HEK293 (cell line): ENCODE results near the gene SLC25A20.

Source experiments
- CTCF ChIA-PET: fragments of 350-600 bp; formaldehyde crosslinking; extraction: SDS; loops from one replicate; lab custom pipeline; 2021; ENCODE audit warnings: antibody characterized with exemption; lab: Yijun Ruan, JAX
- POLR2A ChIA-PET: fragments of 300-600 bp; formaldehyde crosslinking; extraction: SDS; loops from one replicate; lab custom pipeline; 2020; ENCODE audit warnings: antibody characterized with exemption, inconsistent platforms; lab: Yijun Ruan, JAX
- H3K27ac ChIP-seq: fragments of 200-500 bp; sonication (Bioruptor generic); 2 replicates; pipeline ENCODE4 v1.5.1; 2014; ENCODE audit warnings: low read depth, low read length, control low read depth, inconsistent platforms; ENCODE audit errors: extremely low read depth
- H3K36me3 ChIP-seq, 2 experiments: fragments of 200-500 bp in 1 of 2; sonication (Bioruptor generic) in 1 of 2; 1 replicate in 1 of 2; 2 replicates in 1 of 2; pipeline ENCODE4 v1.5.1; 2014 to 2017; ENCODE audit warnings: inconsistent platforms in 2 of 2, low read length in 2 of 2; ENCODE audit not compliant: control insufficient read depth in 2 of 2, insufficient read depth in 1 of 2
- H3K4me1 ChIP-seq: fragments of 200-500 bp; sonication (Bioruptor generic); 2 replicates; pipeline ENCODE4 v1.5.1; 2014; ENCODE audit warnings: mild to moderate bottlenecking, low read length, inconsistent platforms; ENCODE audit not compliant: control insufficient read depth, insufficient read depth
- H3K4me3 ChIP-seq: 2 replicates; pipeline ENCODE4 v1.5.1; 2011; ENCODE audit warnings: low read depth, mild to moderate bottlenecking, control low read depth, low read length, moderate library complexity
- H3K9me3 ChIP-seq: fragments of 200-500 bp; sonication (Bioruptor generic); 2 replicates; pipeline ENCODE4 v1.5.1; 2014; ENCODE audit warnings: low read depth, low read length, inconsistent platforms; ENCODE audit not compliant: control insufficient read depth, insufficient read depth
- BCL11B ChIP-seq: fragments of 450-650 bp; formaldehyde crosslinking; IDR thresholded peaks from 2 replicates; pipeline ENCODE4 v1.5.1; 2016; ENCODE audit warnings: low read depth, missing biosample characterization, missing genetic modification characterization
- SP2 ChIP-seq: fragments of 450-650 bp; formaldehyde crosslinking; IDR thresholded peaks from 2 replicates; pipeline ENCODE4 v1.5.1; 2016; ENCODE audit warnings: missing biosample characterization, missing genetic modification characterization
- ZNF10 ChIP-seq: fragments of 450-650 bp; formaldehyde crosslinking; IDR thresholded peaks from 2 replicates; pipeline ENCODE4 v1.5.1; 2017; ENCODE audit warnings: missing biosample characterization, missing genetic modification characterization
- ZNF121 ChIP-seq: fragments of 450-650 bp; formaldehyde crosslinking; IDR thresholded peaks from 2 replicates; pipeline ENCODE4 v1.5.1; 2016; ENCODE audit warnings: missing biosample characterization, missing genetic modification characterization
- ZNF155 ChIP-seq: fragments of 450-650 bp; formaldehyde crosslinking; IDR thresholded peaks from 2 replicates; pipeline ENCODE4 v1.5.1; 2016; ENCODE audit warnings: missing biosample characterization, missing genetic modification characterization
- ZNF184 ChIP-seq: fragments of 450-650 bp; IDR thresholded peaks from 2 replicates; pipeline ENCODE4 v1.5.1; 2018; ENCODE audit warnings: missing biosample characterization, mild to moderate bottlenecking, missing genetic modification characterization
- ZNF239 ChIP-seq: fragments of 450-650 bp; formaldehyde crosslinking; IDR thresholded peaks from 2 replicates; pipeline ENCODE4 v1.5.1; 2016; ENCODE audit warnings: missing biosample characterization, missing genetic modification characterization
- ZNF302 ChIP-seq: fragments of 450-650 bp; formaldehyde crosslinking; IDR thresholded peaks from 2 replicates; pipeline ENCODE4 v1.5.1; 2016; ENCODE audit warnings: missing biosample characterization, missing genetic modification characterization, low read depth
- ZNF350 ChIP-seq: fragments of 450-650 bp; formaldehyde crosslinking; IDR thresholded peaks from 2 replicates; pipeline ENCODE4 v1.5.0; 2017; ENCODE audit warnings: missing biosample characterization, mild to moderate bottlenecking, missing genetic modification characterization
- ZNF354C ChIP-seq: fragments of 450-650 bp; formaldehyde crosslinking; IDR thresholded peaks from 2 replicates; pipeline ENCODE4 v1.5.1; 2016; ENCODE audit warnings: missing biosample characterization, missing genetic modification characterization, low read depth, borderline replicate concordance
- ZNF549 ChIP-seq: fragments of 450-650 bp; IDR thresholded peaks from 2 replicates; pipeline ENCODE4 v1.5.1; 2018; ENCODE audit warnings: missing biosample characterization, missing genetic modification characterization, mild to moderate bottlenecking, inconsistent platforms, moderate library complexity
- ZNF624 ChIP-seq: fragments of 450-650 bp; formaldehyde crosslinking; IDR thresholded peaks from 2 replicates; pipeline ENCODE4 v1.5.1; 2017; ENCODE audit warnings: missing biosample characterization, missing genetic modification characterization
- ZNF658 ChIP-seq: fragments of 450-650 bp; formaldehyde crosslinking; IDR thresholded peaks from 2 replicates; pipeline ENCODE4; 2016; ENCODE audit warnings: missing biosample characterization, missing genetic modification characterization
- ZNF677 ChIP-seq: fragments of 450-650 bp; IDR thresholded peaks from 2 replicates; pipeline ENCODE4 v1.5.0; 2018; ENCODE audit warnings: missing biosample characterization, mild to moderate bottlenecking, missing genetic modification characterization, moderate library complexity
- ZNF701 ChIP-seq: fragments of 450-650 bp; formaldehyde crosslinking; IDR thresholded peaks from 2 replicates; pipeline ENCODE4 v1.5.1; 2016; ENCODE audit warnings: missing biosample characterization, missing genetic modification characterization
- ZNF768 ChIP-seq: fragments of 450-650 bp; formaldehyde crosslinking; IDR thresholded peaks from 2 replicates; pipeline ENCODE4 v1.5.1; 2018; ENCODE audit warnings: missing biosample characterization, mild to moderate bottlenecking, missing genetic modification characterization
- ZNF837 ChIP-seq: fragments of 450-650 bp; formaldehyde crosslinking; IDR thresholded peaks from 2 replicates; pipeline ENCODE4 v1.5.1; 2016; ENCODE audit warnings: missing biosample characterization, missing genetic modification characterization
- ZNF843 ChIP-seq: fragments of 450-650 bp; formaldehyde crosslinking; IDR thresholded peaks from 2 replicates; pipeline ENCODE4 v1.5.1; 2016; ENCODE audit warnings: missing biosample characterization, missing genetic modification characterization
- TF ChIP-seq, protein P1 (sequence below): fragments of 450-650 bp; formaldehyde crosslinking; IDR thresholded peaks from 2 replicates; pipeline ENCODE4 v1.5.1; 2016; ENCODE audit warnings: missing biosample characterization, missing genetic modification characterization
- TF ChIP-seq, protein P2 (sequence below): fragments of 450-650 bp; formaldehyde crosslinking; optimal IDR thresholded peaks from 2 replicates; pipeline ENCODE3; 2016; ENCODE audit warnings: missing biosample characterization, mild to moderate bottlenecking, missing genetic modification characterization

SLC25A20 gene

DNA sequence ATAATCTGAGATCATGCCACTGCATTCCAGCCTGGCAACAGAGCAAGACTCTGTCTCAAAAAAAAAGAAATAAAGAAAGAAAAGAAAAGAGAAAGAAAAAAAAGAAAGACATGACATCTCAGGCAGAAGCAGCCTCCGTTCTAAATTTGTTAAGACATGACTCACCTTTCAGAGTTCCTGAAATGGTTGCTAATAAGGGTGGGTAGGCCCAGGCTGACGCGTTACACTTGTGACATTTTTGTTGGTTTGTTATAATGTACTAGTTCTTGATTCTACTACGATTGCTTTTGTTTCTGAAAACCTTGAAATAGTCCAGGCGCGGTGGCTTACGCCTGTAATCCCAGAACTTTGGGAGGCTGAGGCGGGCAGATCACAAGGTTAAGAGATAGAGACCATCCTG, 21.0 kb downstream of the SLC25A20 start:
- Histone ChIP-seq H3K4me3 (no peak overlapping the region), H3K4me1 (no peaks in the 10 kb centered on the region)
- POLR2A ChIA-PET = no interaction called here
- no peak for TF ChIP-seq ZNF155 (tag by site-specific recombination)
- TF ChIP-seq, protein P1, sequence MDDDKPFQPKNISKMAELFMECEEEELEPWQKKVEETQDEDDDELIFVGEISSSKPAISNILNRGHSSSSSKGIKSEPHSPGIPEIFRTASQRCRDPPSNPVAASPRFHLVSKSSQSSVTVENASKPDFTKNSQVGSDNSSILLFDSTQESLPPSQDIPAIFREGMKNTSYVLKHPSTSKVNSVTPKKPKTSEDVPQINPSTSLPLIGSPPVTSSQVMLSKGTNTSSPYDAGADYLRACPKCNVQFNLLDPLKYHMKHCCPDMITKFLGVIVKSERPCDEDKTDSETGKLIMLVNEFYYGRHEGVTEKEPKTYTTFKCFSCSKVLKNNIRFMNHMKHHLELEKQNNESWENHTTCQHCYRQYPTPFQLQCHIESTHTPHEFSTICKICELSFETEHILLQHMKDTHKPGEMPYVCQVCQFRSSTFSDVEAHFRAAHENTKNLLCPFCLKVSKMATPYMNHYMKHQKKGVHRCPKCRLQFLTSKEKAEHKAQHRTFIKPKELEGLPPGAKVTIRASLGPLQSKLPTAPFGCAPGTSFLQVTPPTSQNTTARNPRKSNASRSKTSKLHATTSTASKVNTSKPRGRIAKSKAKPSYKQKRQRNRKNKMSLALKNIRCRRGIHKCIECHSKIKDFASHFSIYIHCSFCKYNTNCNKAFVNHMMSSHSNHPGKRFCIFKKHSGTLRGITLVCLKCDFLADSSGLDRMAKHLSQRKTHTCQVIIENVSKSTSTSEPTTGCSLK (tag by site-specific recombination) = no peak
- TF ChIP-seq, all 188 proteins: peak for 0
- H3K36me3 ChIP-seq = no peaks in the 10 kb centered on the region
- no peaks in the 10 kb centered on the region for H3K9me3 ChIP-seq
- no peak overlapping the region for H3K27ac ChIP-seq
- CTCF ChIA-PET = no interaction called here

DNA sequence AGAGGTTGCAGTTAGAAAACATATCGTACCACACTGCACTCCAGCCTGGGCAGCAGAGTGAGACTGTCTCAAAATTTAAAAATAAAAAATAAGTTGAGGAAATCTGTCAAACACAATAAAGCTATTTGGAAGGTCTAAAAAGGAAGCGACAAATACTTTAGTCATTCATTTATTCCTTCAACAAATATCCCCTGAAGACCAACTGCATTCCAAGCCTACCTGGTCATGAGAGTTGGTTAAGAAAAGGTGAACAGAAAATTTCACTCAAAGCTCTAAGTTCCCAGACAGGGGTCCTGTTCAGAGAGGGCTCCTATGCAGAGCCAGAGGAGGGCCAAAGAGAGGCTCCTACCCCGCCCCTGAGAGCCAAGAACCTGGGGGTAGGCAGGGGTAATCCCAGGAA, 35.6 kb downstream of the SLC25A20 start:
- Histone ChIP-seq H3K4me3 (no peak overlapping the region), H3K36me3 (peaks cover 0 to 21% of the 10 kb centered on the region in 2 experiments; a peak in 1 of 3 replicates), H3K9me3 (no peaks in the 10 kb centered on the region), H3K27ac (no peak overlapping the region), H3K4me1 (no peaks in the 10 kb centered on the region)
- TF ChIP-seq ZNF701 = no peak
- no peak for TF ChIP-seq ZNF549
- TF ChIP-seq ZNF239 = no peak
- CTCF ChIA-PET = no interaction called here
- POLR2A ChIA-PET = interaction anchor here (0.5 kb wide), 1 partner anchor 83 kb away, joined by 3 read pairs; no protein-coding TSS in a partner anchor

DNA sequence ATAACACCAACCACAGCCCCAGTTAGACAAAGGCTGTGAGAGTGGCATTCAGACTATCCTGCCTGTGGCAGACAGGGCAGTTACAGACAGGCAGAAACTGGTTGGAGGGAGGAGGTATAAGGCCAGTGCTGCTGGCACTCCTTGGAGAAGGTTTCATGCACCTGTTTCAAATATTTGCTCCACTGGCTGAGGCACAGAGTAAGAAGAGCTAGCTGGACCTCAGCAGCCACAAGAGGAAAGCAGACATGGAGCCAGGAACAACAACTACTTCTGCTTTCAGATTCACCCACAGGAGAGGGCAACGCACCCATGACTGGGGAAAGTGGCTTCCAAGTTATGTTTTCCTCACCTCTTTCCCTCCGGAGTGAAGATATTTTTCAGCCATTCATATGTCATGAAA, 39.5 kb downstream of the SLC25A20 start:
- Histone ChIP-seq H3K36me3 (peaks cover 0 to 26% of the 10 kb centered on the region in 2 experiments; a peak in 1 of 3 replicates), H3K4me1 (no peaks in the 10 kb centered on the region), H3K4me3 (no peak overlapping the region), H3K27ac (no peak overlapping the region), H3K9me3 (no peaks in the 10 kb centered on the region)
- TF ChIP-seq BCL11B (tag by site-specific recombination) = no peak
- TF ChIP-seq ZNF302 (tag by site-specific recombination) = no peak
- TF ChIP-seq ZNF624 (tag by site-specific recombination) = no peak
- no peak for TF ChIP-seq ZNF184 (tag by site-specific recombination)
- TF ChIP-seq ZNF121 (tag by site-specific recombination) = no peak
- TF ChIP-seq, protein P2, sequence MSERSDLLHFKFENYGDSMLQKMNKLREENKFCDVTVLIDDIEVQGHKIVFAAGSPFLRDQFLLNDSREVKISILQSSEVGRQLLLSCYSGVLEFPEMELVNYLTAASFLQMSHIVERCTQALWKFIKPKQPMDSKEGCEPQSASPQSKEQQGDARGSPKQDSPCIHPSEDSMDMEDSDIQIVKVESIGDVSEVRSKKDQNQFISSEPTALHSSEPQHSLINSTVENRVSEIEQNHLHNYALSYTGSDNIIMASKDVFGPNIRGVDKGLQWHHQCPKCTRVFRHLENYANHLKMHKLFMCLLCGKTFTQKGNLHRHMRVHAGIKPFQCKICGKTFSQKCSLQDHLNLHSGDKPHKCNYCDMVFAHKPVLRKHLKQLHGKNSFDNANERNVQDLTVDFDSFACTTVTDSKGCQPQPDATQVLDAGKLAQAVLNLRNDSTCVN = no peak
- no peak for TF ChIP-seq ZNF768 (tag by site-specific recombination)
- TF ChIP-seq SP2 (tag by site-specific recombination) = no peak
- no peak for TF ChIP-seq ZNF837 (tag by site-specific recombination)
- no peak for TF ChIP-seq ZNF10 (tag by site-specific recombination)
- ChIA-PET POLR2A (no interaction called here), CTCF (no interaction called here)

DNA sequence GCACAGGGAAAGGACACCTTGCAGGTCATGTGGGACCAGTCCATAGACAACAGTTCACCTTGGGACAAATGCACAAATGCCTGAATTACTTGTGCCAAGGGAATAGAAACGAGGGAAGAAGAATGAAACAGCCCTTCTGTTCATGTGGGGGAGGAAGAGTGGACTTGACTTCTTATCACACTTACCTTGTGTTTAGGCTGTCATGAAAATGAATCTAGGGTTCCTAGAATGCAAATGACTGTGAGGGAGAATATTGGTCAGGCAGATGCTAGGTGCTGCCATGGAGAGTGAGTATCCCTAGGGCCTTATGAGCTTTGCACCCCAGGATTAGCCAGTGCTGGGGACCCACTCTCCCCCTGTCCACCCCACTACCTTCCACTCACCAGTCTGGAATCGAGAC, 40.0 kb downstream of the SLC25A20 start:
- CTCF ChIA-PET = no interaction called here
- POLR2A ChIA-PET = no interaction called here
- no peaks in the 10 kb centered on the region for H3K4me1 ChIP-seq
- H3K27ac ChIP-seq = no peak overlapping the region
- TF ChIP-seq ZNF843 (tag by site-specific recombination) (no peak), ZNF350 (no peak), ZNF239 (no peak), ZNF658 (tag by site-specific recombination) (no peak), ZNF677 (tag by site-specific recombination) (no peak), ZNF354C (no peak)
- peaks cover 0 to 26% of the 10 kb centered on the region in 2 experiments; a peak in 1 of 3 replicates for H3K36me3 ChIP-seq
- H3K4me3 ChIP-seq = no peak overlapping the region
- H3K9me3 ChIP-seq = no peaks in the 10 kb centered on the region
